Testis (tissue), 3 donors: ENCODE measurements around the gene HINT2. TPM values are rescaled to one million over a fixed set of nuclear protein-coding genes. Genes with fewer than 3 reads are reported as not detected.

Experiments used
- DNase-seq: peaks from one replicate; pipeline ENCODE4 v3.0.0-alpha.2; 2019
- H3K27ac ChIP-seq, 2 donors: fragments of 200-600 bp; sonication (generic); one replicate each; pipeline ENCODE4 v1.5.1; 2019
- H3K27me3 ChIP-seq: fragments of 200-600 bp; sonication (generic); one replicate; pipeline ENCODE4 v1.5.1; 2019
- H3K36me3 ChIP-seq: fragments of 200-600 bp; sonication (generic); one replicate; pipeline ENCODE4 v1.5.1; 2017; ENCODE audit warnings: low read depth; ENCODE audit errors: missing control alignments
- H3K4me1 ChIP-seq: fragments of 200-600 bp; sonication (generic); one replicate; pipeline ENCODE4 v1.5.1; 2019
- H3K4me3 ChIP-seq, 2 donors: fragments of 200-600 bp; sonication (generic); one replicate each; pipeline ENCODE4 v1.5.1; 2017 to 2019
- H3K9me3 ChIP-seq: fragments of 200-600 bp; sonication (generic); one replicate; pipeline ENCODE4 v1.5.1; 2017
- POLR2A ChIP-seq: fragments of 450-650 bp; IDR thresholded peaks from one replicate; pipeline ENCODE4 v1.6.1; 2017; ENCODE audit warnings: antibody characterized with exemption, mild to moderate bottlenecking, moderate library complexity
- WGBS, 2 donors: methylation state at CpG; one replicate each; pipeline ENCODE4 v1.1.5; 2018; 5-methylcytosine and 5-hydroxymethylcytosine counted together
- intact Hi-C: fragments of 100-400 bp; cut with DNase I; formaldehyde crosslinking; loops from one replicate; pipeline ENCODE4 v1.15.1; 2023; ENCODE audit warnings: low total_unique reads
- polyA plus RNA-seq: library from polyadenylated mRNA; stranded (reverse); fragments of 350-450 nt; fragmentation: Illumina TruSeq; extraction: RNeasy Lipid Tissue Mini Kit (QIAGEN cat#74804); gene quantifications from one replicate; pipeline ENCODE4 v1.2.3, GENCODE V29; 2014; ENCODE audit warnings: low read depth, low replicate concordance; ENCODE audit not compliant: insufficient read depth
- total RNA-seq, 2 donors: library from RNA; depleted of rRNA; stranded (reverse); fragments of >200 nt; gene quantifications; one replicate each; pipeline ENCODE4 v1.2.3, GENCODE V29; 2016
- TF ChIP-seq, protein P1 (sequence below), 3 experiments: fragments of 450-650 bp in 2 of 3; fragments of 200-600 bp in 1 of 3; sonication (generic) in 1 of 3; IDR thresholded peaks; one replicate each; pipeline ENCODE4 v1.5.1; 2016 to 2019; ENCODE audit warnings: antibody characterized with exemption in 3 of 3, mild to moderate bottlenecking in 2 of 3, moderate library complexity in 1 of 3

HINT2 gene
- total and polyA plus RNA-seq, 3 donors from 2014 or later: 36.1 to 55.1 (median 36.9) TPM

DNA sequence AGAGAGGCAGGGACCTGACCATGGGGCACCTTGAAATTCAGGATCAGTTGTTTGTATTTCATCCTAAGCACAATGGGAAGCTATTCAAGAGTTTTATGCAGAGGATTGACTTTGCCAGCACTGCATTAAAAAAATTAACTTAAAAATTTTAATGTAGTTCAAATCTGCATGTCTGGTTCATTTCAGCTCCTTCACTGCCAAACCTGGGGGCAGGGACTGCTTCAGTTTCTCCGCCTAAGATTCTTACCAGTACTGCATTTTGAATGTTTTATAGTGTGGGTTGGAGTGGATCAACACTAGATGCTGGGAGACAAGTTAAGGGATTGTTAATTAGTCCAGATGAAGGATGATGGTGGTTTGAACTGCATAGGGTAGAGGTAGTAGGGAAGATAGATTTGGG, 45.1 kb downstream of the HINT2 start:
- WGBS, 2 donors: 92 to 97% methylated on average over 1 of the region's 1 CpG
- TF ChIP-seq, protein P1, sequence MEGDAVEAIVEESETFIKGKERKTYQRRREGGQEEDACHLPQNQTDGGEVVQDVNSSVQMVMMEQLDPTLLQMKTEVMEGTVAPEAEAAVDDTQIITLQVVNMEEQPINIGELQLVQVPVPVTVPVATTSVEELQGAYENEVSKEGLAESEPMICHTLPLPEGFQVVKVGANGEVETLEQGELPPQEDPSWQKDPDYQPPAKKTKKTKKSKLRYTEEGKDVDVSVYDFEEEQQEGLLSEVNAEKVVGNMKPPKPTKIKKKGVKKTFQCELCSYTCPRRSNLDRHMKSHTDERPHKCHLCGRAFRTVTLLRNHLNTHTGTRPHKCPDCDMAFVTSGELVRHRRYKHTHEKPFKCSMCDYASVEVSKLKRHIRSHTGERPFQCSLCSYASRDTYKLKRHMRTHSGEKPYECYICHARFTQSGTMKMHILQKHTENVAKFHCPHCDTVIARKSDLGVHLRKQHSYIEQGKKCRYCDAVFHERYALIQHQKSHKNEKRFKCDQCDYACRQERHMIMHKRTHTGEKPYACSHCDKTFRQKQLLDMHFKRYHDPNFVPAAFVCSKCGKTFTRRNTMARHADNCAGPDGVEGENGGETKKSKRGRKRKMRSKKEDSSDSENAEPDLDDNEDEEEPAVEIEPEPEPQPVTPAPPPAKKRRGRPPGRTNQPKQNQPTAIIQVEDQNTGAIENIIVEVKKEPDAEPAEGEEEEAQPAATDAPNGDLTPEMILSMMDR (IDR thresholded peaks at IDR 0.05): no peak
- TF ChIP-seq POLR2A: no peak
- intact Hi-C loops: no loop called here

DNA sequence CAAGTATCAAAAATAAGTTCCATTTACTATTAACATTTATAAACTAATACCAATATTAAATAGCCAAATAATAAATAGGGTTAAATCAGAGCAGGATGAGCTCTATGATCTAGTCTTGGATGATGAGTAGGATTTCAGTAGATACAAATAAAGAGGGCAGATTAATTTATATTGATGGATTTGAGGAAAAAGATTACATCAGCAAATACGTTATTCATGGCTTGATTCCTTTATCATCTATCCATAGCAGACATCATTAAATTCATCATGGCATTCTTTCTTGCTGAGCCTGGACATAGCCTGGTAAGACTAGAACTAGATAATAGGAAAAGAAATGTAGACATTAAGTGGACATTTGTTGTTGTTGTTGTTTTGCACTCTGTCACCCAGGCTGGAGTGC, 47.4 kb downstream of the HINT2 start:
- no peak overlapping the region for H3K4me3 ChIP-seq
- intact Hi-C loops: no loop called here
- H3K27ac ChIP-seq: no peak overlapping the region
- WGBS, 2 donors: 91 to 94% methylated on average over 1 of the region's 1 CpG
- no peak for DNase-seq
- TF ChIP-seq, protein P1 (IDR thresholded peaks at IDR 0.05): no peak
- TF ChIP-seq POLR2A: no peak
- H3K36me3 ChIP-seq: no peaks in the 10 kb centered on the region
- no peaks in the 10 kb centered on the region for H3K27me3 ChIP-seq
- H3K9me3 ChIP-seq: no peaks in the 10 kb centered on the region
- peaks cover 16% of the 10 kb centered on the region for H3K4me1 ChIP-seq

More for the DNA sequence above, 45.1 kb downstream of the HINT2 start:
- H3K27me3 ChIP-seq: no peaks in the 10 kb centered on the region
- H3K4me3 ChIP-seq: no peak overlapping the region
- DNase-seq: no peak
- no peaks in the 10 kb centered on the region for H3K9me3 ChIP-seq
- no peaks in the 10 kb centered on the region for H3K36me3 ChIP-seq
- H3K27ac ChIP-seq: no peak overlapping the region
- peaks cover 16% of the 10 kb centered on the region for H3K4me1 ChIP-seq

GRCh38 chr9:35766997-35767396, 47.8 kb downstream of the HINT2 start:
- H3K4me3 ChIP-seq: no peak overlapping the region
- no peaks in the 10 kb centered on the region for H3K36me3 ChIP-seq
- intact Hi-C loops: no loop called here
- H3K27me3 ChIP-seq: no peaks in the 10 kb centered on the region
- 81 to 89% methylated on average over 2 of the region's 2 CpGs for WGBS, 2 donors
- H3K4me1 ChIP-seq: peaks cover 16% of the 10 kb centered on the region
- DNase-seq: no peak
- TF ChIP-seq, protein P1 (IDR thresholded peaks at IDR 0.05): no peak
- no peak for TF ChIP-seq POLR2A
- no peak overlapping the region for H3K27ac ChIP-seq
- H3K9me3 ChIP-seq: no peaks in the 10 kb centered on the region

DNA sequence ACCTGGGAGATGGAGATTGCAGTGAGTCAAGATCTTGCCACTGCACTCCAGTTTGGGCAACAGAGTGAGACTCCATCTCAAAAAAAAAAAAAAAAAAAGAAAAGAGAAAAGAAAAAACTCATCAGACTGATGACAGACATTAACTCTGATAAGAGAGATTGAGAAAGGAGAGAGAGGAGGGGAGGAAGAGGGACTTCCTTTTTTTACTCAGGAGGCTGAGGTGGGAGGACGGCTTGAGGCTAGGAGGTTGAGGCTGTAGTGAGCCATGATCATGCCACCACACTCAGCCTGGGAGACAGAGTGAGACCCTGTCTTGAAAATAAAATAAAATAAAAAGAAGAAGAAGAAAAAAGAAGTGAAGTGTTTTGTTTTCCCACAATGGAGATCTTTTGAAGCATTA, 51.0 kb downstream of the HINT2 start:
- DNase-seq: no peak
- intact Hi-C loops: no loop called here
- H3K27me3 ChIP-seq: no peaks in the 10 kb centered on the region
- H3K27ac ChIP-seq: no peak overlapping the region
- H3K36me3 ChIP-seq: no peaks in the 10 kb centered on the region
- H3K4me1 ChIP-seq: no peaks in the 10 kb centered on the region
- no peak overlapping the region for H3K4me3 ChIP-seq
- TF ChIP-seq POLR2A: no peak
- TF ChIP-seq, protein P1 (IDR thresholded peaks at IDR 0.05): no peak
- WGBS, 2 donors: 92 to 95% methylated on average over 1 of the region's 1 CpG
- no peaks in the 10 kb centered on the region for H3K9me3 ChIP-seq

GRCh38 chr9:35763181-35763580, 51.7 kb downstream of the HINT2 start:
- Histone ChIP-seq H3K4me3 (no peak overlapping the region), H3K27me3 (no peaks in the 10 kb centered on the region), H3K36me3 (no peaks in the 10 kb centered on the region), H3K9me3 (no peaks in the 10 kb centered on the region), H3K4me1 (no peaks in the 10 kb centered on the region), H3K27ac (no peak overlapping the region)
- intact Hi-C loops: no loop called here
- no peak for TF ChIP-seq POLR2A
- TF ChIP-seq, protein P1 (IDR thresholded peaks at IDR 0.05): no peak
- no peak for DNase-seq
- WGBS, 2 donors: 73 to 75% methylated on average over 2 of the region's 2 CpGs
